ENCODE measurements around the gene SMURF1.
"Not testable (repeated sequence)": the region's sequence is repeated elsewhere in the genome, so short reads cannot be mapped to it uniquely, and the experiment has no call there.

SMURF1 gene

DNA sequence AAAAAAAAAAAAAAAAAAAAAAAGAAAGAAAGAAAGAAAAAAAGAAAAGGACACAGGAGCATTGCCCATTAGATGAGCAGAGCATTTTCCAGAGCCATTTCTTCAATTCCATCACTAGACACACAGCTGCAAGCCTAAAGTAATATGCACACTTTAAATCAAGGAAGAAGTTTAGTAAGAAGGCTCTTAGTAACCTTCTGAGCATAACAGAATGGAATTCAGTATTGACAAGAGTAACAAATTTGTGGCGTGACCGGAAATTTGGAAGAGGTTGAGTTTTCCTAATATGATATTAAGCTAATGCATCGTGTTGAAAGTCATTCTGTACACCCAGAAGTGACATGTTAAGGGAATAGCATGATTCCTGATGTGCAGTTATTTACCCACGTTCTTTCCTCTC is 35.3 kb downstream of the SMURF1 start:
- no peak for DNase-seq (ENCODE audit: low spot score)
- in situ Hi-C loops (cut with MboI; ENCODE audit: low pct_unique_long_range_greater_than_20kb, low sequenced_read_pairs, unreplicated experiment) = no loop called here
- TF ChIP-seq, protein P1, sequence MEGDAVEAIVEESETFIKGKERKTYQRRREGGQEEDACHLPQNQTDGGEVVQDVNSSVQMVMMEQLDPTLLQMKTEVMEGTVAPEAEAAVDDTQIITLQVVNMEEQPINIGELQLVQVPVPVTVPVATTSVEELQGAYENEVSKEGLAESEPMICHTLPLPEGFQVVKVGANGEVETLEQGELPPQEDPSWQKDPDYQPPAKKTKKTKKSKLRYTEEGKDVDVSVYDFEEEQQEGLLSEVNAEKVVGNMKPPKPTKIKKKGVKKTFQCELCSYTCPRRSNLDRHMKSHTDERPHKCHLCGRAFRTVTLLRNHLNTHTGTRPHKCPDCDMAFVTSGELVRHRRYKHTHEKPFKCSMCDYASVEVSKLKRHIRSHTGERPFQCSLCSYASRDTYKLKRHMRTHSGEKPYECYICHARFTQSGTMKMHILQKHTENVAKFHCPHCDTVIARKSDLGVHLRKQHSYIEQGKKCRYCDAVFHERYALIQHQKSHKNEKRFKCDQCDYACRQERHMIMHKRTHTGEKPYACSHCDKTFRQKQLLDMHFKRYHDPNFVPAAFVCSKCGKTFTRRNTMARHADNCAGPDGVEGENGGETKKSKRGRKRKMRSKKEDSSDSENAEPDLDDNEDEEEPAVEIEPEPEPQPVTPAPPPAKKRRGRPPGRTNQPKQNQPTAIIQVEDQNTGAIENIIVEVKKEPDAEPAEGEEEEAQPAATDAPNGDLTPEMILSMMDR (IDR thresholded peaks at IDR 0.05; ENCODE audit: extremely low read depth, insufficient read depth, missing control alignments) = no peak

DNA sequence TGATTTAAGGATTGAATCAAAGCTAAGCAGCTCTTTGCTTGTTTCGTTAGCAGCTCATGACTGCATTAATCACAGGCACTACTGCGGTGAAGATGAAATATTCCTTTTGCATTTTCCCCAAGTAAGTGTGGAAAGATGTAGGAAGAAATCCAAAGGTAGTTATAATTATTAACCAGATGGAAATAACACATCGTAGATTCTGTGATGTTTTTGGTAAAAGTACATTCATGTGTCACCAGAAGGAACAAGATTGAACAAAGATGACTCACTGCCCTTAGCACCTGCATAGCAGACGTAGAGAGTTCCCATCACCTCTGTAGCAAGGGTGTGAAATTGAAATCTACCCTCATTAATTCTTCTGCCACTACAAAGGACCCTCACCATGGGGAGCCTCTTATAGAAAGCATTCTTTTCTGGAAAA is 37.1 kb downstream of the SMURF1 start:
- in situ Hi-C loops (cut with MboI; ENCODE audit: low pct_unique_long_range_greater_than_20kb, low sequenced_read_pairs, unreplicated experiment) = no loop called here
- TF ChIP-seq, protein P1 (IDR thresholded peaks at IDR 0.05; ENCODE audit: extremely low read depth, insufficient read depth, missing control alignments) = no peak
- DNase-seq (ENCODE audit: low spot score) = no peak

DNA sequence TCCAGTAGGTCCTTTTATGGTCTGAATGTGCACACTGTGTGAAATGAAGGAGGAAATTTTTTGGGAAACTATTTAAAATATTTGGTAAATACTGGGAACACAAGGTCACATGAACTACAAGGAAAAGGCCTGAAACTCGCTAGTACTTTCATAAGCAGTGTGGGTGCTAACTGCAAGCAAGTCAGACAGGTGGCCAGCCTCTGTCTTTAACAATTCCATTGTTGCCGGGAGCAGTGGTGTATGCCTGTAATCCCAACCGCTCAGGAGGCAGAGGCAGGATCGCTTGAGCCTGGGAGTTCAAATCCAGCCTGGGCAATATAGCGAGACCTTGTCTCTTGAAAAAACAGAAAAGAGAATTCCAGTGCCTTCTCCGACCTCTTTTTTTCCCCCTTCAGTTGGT is 37.5 kb downstream of the SMURF1 start:
- in situ Hi-C loops (cut with MboI; ENCODE audit: low pct_unique_long_range_greater_than_20kb, low sequenced_read_pairs, unreplicated experiment) = no loop called here
- DNase-seq (ENCODE audit: low spot score) = no peak
- TF ChIP-seq, protein P1 (IDR thresholded peaks at IDR 0.05; ENCODE audit: extremely low read depth, insufficient read depth, missing control alignments) = no peak

DNA sequence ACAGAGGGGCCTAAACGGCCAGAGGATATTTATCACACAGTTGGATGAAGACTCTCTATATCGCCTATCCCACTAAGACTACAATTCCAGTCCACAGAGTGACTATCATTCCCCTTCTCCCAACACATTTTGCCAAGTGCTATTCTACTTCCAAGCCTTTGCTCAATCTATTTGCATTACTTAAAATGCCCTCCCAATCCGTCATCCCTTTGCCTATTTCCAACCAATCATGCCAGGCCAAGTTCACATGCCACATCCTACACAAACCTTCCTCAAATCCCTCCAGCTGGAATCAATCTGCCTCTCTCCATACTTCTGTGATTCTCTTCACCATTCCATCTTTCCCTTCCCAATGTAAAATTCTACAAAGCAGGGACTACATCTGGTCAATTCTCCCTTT is 38.2 kb downstream of the SMURF1 start:
- TF ChIP-seq, protein P1 (IDR thresholded peaks at IDR 0.05; ENCODE audit: extremely low read depth, insufficient read depth, missing control alignments) = no peak
- DNase-seq (ENCODE audit: low spot score) = no peak
- in situ Hi-C loops (cut with MboI; ENCODE audit: low pct_unique_long_range_greater_than_20kb, low sequenced_read_pairs, unreplicated experiment) = no loop called here

DNA sequence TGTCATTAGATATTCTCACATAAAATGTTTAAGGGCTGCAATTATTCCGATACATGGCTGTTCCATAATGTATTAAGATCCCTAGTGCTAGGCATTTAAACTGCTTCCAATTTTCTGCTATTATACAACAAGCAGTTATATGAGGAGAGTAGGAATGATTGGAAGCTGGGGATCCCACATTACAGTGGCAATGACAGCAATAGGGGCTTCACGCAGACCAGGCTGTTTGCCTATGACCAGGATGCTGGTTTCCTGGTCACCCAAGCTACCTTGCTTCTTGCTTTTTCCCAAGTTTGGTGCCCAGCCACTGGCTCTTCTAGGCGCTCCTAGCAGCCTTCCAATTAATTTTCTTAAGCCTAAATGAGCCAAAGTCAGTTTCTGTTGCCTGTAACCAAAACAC is 39.3 kb downstream of the SMURF1 start:
- in situ Hi-C loops (cut with MboI; ENCODE audit: low pct_unique_long_range_greater_than_20kb, low sequenced_read_pairs, unreplicated experiment) = no loop called here
- no peak for DNase-seq (ENCODE audit: low spot score)
- TF ChIP-seq, protein P1 (IDR thresholded peaks at IDR 0.05; ENCODE audit: extremely low read depth, insufficient read depth, missing control alignments) = no peak

DNA sequence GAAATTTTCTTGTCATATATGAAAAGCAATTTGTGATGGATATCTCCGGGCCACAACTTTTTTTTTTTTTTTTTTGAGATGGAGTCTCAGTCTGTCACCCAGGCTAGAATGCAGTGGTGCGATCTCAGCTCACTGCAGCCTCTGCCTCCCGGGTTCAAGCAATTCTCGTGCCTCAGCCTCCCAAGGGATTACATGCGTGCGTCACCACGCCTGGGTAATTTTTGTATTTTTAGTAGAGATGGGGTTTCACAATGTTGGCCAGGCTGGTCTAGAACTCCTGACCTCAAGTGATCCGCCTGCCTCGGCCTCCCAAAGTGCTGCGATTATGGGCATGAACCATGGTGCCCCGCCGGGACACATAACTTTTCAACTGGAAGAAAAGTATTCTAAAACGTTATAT is 40.1 kb downstream of the SMURF1 start:
- DNase-seq (ENCODE audit: low spot score); in situ Hi-C loops (cut with MboI; ENCODE audit: low pct_unique_long_range_greater_than_20kb, low sequenced_read_pairs, unreplicated experiment): not testable (repeated sequence)

DNA sequence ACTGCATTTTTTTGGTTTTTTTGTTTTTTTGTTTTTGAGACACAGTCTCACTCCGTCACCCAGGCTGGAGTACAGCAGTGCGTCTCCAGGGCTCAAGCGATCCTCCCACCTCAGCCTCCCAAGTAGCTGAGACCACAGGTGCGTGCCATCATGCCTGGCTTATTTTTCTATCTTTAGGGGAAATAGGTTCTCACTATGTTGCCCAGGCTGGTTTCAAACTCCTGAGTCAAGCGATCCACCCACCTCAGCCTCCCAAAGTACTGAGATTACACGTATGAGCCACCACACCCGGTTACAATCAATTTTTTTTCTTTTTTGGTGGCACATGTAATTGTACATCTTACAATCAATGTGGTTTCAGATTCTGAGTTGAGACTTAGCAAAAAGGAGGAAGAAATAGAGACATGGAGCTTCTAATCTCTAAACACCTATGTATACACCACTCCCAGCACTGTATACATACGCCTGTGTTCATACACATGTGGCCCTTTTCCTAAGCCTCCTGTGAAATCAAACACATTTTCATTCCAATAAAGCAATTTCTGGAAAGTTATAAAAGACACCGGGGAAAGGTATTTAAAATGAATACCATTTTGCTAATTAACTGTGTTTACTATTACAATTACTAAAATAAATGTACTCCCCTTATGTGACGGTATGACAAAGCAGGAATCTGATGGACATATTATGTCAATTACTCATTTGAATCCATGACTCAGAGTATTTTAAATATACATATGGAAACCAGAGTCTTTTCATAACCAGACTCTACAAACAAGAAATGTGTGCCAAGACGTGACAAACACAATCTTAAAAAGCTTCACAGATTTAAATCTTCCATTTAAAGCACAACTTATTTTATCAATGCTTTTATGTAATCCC is 40.9 kb downstream of the SMURF1 start:
- in situ Hi-C loops (cut with MboI; ENCODE audit: low pct_unique_long_range_greater_than_20kb, low sequenced_read_pairs, unreplicated experiment) = no loop called here
- no peak for DNase-seq (ENCODE audit: low spot score)
- TF ChIP-seq, protein P1 (IDR thresholded peaks at IDR 0.05; ENCODE audit: extremely low read depth, insufficient read depth, missing control alignments) = no peak
